Stomach (tissue), 9 donors: ENCODE data around the gene DDX25. TPM values are rescaled to one million over a fixed set of nuclear protein-coding genes. Genes with fewer than 3 reads are reported as not detected.

Source experiments
- DNase-seq, 2 donors: peaks; one replicate each; pipeline versions ENCODE4 v3.0.0 to v3.0.0-alpha.2; 2013 to 2019
- H3K27ac ChIP-seq, 5 donors: fragments of 200-600 bp in 4 of 5; sonication (generic) in 4 of 5; one replicate each; pipeline ENCODE4 v1.5.1; 2013 to 2019; ENCODE audit warnings: mild to moderate bottlenecking in 1 of 5, moderate library complexity in 1 of 5
- H3K27me3 ChIP-seq, 3 donors: fragments of 200-600 bp; sonication (generic); one replicate each; pipeline ENCODE4 v1.5.1; 2017 to 2019; ENCODE audit warnings: mixed run types in 1 of 3
- H3K36me3 ChIP-seq, 4 donors: fragments of 200-600 bp; sonication (generic); 1 replicate in 3 of 4; 2 replicates in 1 of 4; pipeline ENCODE4 v1.5.1; 2016 to 2019
- H3K4me1 ChIP-seq, 4 donors: fragments of 200-600 bp; sonication (generic); one replicate each; pipeline ENCODE4 v1.5.1; 2016 to 2019
- H3K4me3 ChIP-seq, 4 donors: fragments of 200-600 bp; sonication (generic) in 3 of 4; one replicate each; pipeline ENCODE4 v1.5.1; 2016 to 2019; ENCODE audit warnings: mild to moderate bottlenecking in 1 of 4
- H3K9me3 ChIP-seq, 4 donors: fragments of 200-600 bp; sonication (generic); one replicate each; pipeline ENCODE4 v1.5.1; 2016 to 2019
- EP300 ChIP-seq: sonication (generic); formaldehyde crosslinking; IDR thresholded peaks from one replicate; pipeline ENCODE4 v1.6.1; 2017; ENCODE audit warnings: antibody characterized with exemption
- POLR2A ChIP-seq, 4 donors: fragments of 450-650 bp; IDR thresholded peaks; one replicate each; pipeline ENCODE4 v1.6.1; 2016; ENCODE audit warnings: antibody characterized with exemption in 4 of 4, control low read depth in 2 of 4, mild to moderate bottlenecking in 1 of 4, moderate library complexity in 1 of 4
- POLR2AphosphoS5 ChIP-seq, 3 donors: sonication (generic); formaldehyde crosslinking; IDR thresholded peaks; one replicate each; pipeline ENCODE4 v1.6.1; 2016; ENCODE audit warnings: antibody characterized with exemption in 3 of 3
- WGBS, 5 donors: extraction: QIAGEN DNeasy Blood & Tissue Kit in 3 of 5; methylation state at CpG; one replicate each; pipeline versions ENCODE4 v1.1.5 to v1.1.7; 2013 to 2018; 5-methylcytosine and 5-hydroxymethylcytosine counted together
- intact Hi-C: fragments of 100-400 bp; cut with DNase I; formaldehyde crosslinking; loops from one replicate; pipeline ENCODE4 v1.15.1; 2023; ENCODE audit warnings: low total_unique reads
- polyA plus RNA-seq, 3 donors: library from polyadenylated mRNA; stranded (reverse); fragments of 200-250 nt; gene quantifications; one replicate each; pipeline ENCODE4 v1.2.3, GENCODE V29; 2013
- total RNA-seq, 5 donors: library from RNA; depleted of rRNA; stranded (reverse); fragments of >200 nt; gene quantifications; one replicate each; pipeline versions ENCODE4 v1.1.0 to v1.2.3, GENCODE V29; 2014 to 2016
- TF ChIP-seq, protein P1 (sequence below), 7 experiments: fragments of 450-650 bp in 4 of 7; fragments of 200-600 bp in 3 of 7; sonication (generic) in 3 of 7; IDR thresholded peaks; one replicate each; pipeline ENCODE4 v1.5.1; 2016 to 2019; ENCODE audit warnings: antibody characterized with exemption in 7 of 7, control low read depth in 2 of 7, mild to moderate bottlenecking in 1 of 7
- donor health status: healthy with polysubstance abuse.
- donor health status: Bipolar disorder and iron deficiency.
- donor health status: healthy.

DDX25 gene
- total and polyA plus RNA-seq, 8 donors, result under 0.01 to 1.0 (median 0.30) TPM; not detected in 3

DNA sequence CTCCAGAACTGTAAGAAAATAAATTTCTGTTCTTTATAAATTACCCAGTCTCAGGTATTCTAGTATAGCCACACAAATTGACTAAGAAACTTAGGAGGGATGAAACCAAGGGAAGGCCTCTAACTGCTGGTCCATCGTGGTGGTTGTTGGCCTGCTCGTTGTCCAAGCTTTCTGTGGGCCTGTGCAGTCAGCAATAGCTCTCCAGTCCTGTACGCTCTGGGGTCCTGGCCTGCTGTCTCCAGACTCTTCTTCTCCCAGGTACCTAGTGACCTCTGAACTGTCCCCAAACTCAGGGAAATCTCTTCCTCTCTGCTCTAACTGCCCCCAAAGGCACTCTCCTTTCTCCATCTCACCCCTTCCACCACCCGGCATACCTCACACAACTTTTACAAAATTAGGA is 35.8 kb downstream of the DDX25 start:
- Histone ChIP-seq H3K4me1 (peaks cover 0 to 6% (median 3%) of the 10 kb centered on the region in 4 donors), H3K27ac (no peak overlapping the region), H3K36me3 (no peaks in the 10 kb centered on the region), H3K4me3 (no peak overlapping the region), H3K9me3 (no peaks in the 10 kb centered on the region), H3K27me3 (peaks cover 0 to 5% (median 0%) of the 10 kb centered on the region in 3 donors)
- intact Hi-C loops, result loop anchor here (5.0 kb wide), 1 partner anchor 257 kb away; no protein-coding TSS in a partner anchor
- WGBS, 5 donors, result 91 to 100% (median 98%) methylated on average over 4 of the region's 4 CpGs
- DNase-seq, result peak in 1 of 2 donors; percentile 11
- TF ChIP-seq POLR2A (IDR thresholded peaks at IDR 0.05) (no peak), EP300 (no peak), POLR2AphosphoS5 (IDR thresholded peaks at IDR 0.05) (no peak)
- TF ChIP-seq, protein P1, sequence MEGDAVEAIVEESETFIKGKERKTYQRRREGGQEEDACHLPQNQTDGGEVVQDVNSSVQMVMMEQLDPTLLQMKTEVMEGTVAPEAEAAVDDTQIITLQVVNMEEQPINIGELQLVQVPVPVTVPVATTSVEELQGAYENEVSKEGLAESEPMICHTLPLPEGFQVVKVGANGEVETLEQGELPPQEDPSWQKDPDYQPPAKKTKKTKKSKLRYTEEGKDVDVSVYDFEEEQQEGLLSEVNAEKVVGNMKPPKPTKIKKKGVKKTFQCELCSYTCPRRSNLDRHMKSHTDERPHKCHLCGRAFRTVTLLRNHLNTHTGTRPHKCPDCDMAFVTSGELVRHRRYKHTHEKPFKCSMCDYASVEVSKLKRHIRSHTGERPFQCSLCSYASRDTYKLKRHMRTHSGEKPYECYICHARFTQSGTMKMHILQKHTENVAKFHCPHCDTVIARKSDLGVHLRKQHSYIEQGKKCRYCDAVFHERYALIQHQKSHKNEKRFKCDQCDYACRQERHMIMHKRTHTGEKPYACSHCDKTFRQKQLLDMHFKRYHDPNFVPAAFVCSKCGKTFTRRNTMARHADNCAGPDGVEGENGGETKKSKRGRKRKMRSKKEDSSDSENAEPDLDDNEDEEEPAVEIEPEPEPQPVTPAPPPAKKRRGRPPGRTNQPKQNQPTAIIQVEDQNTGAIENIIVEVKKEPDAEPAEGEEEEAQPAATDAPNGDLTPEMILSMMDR (IDR thresholded peaks at IDR 0.05), result no peak

DNA sequence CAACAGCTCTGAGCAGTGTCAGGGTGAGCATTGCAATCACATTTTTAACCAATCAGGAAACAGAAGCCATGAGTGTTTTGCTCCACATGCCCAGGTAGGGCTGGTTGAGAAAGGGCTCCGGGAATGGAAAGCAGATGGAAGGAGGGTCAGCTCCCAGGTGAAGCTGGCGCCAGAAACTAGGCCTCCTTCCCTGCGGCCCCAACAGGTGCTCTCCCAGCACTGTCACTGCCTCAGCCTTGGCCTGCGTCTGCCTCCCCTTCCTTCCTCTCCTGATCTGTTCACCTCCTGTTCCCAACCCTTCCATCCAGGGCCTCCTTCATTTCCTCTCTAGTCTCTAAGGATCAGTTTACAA is 36.9 kb downstream of the DDX25 start:
- Histone ChIP-seq H3K27me3 (peaks cover 0 to 16% (median 0%) of the 10 kb centered on the region in 3 donors), H3K4me1 (peaks cover 0 to 6% (median 3%) of the 10 kb centered on the region in 4 donors), H3K4me3 (no peak overlapping the region), H3K36me3 (no peaks in the 10 kb centered on the region), H3K9me3 (no peaks in the 10 kb centered on the region), H3K27ac (no peak overlapping the region)
- DNase-seq, result peak; percentile 2 to 15
- TF ChIP-seq POLR2A (IDR thresholded peaks at IDR 0.05) (no peak), POLR2AphosphoS5 (IDR thresholded peaks at IDR 0.05) (no peak), EP300 (no peak)
- TF ChIP-seq, protein P1 (IDR thresholded peaks at IDR 0.05), result no peak
- intact Hi-C loops, result loop anchor here (5.0 kb wide), 1 partner anchor 256 kb away; no protein-coding TSS in a partner anchor
- 79 to 90% (median 88%) methylated on average over 4 of the region's 4 CpGs for WGBS, 5 donors

DNA sequence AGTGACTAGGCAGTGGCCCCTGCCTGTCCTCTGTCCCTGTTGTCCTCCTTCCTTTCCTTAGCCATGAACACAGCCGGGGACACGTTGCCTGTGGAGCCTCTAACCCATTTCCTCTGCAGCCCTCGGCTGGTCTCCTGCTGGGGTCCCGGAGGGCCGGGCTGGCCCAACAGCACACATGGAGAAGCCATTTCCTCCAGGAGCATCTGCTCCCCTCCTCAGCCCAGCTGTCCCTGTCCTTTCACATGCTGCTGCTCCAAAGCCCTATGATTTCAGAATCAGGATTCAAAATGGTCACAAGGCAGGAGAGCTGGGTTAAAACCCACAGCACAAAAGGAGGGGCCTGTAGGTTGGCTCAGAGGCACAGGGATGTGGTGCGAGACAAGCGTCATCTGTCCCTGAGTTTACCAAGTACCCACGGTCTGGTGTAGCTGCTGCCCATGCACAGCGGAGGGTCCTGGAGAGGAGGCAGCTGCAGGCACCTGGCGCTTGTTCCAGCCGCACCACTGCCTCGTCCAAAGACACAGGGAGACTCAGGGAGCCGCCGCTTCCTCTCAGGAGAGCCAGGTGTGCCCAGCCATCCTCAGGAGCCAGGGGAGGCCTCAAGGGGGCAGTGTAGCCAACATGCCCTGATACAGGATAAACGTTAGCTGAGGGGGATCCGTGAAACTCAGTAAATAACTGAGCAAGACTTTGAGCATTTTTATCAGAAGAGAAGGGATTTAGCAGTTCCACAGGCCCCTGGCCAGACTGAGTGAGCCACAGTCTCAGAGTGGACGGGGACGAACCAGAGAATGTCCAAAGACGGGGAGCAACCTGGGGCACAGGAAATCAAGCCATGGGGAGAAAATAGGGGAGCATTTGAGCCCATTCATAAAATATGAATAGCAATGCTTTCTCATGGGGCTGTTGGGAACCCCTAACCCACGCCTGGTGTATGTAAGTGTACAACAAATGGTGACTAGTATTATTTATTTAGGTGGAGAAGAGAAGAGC is 37.6 kb downstream of the DDX25 start:
- WGBS, 5 donors, result 31 to 45% (median 34%) methylated on average over 13 to 20 of the region's 20 CpGs
- intact Hi-C loops, result loop anchor here (5.0 kb wide), 1 partner anchor 255 kb away; no protein-coding TSS in a partner anchor
- Histone ChIP-seq H3K4me1 (peaks cover 0 to 6% (median 3%) of the 10 kb centered on the region in 4 donors), H3K9me3 (no peaks in the 10 kb centered on the region), H3K27ac (no peak overlapping the region), H3K4me3 (no peak overlapping the region), H3K27me3 (peaks cover 0 to 17% (median 0%) of the 10 kb centered on the region in 3 donors), H3K36me3 (no peaks in the 10 kb centered on the region)
- TF ChIP-seq EP300, result no peak
- TF ChIP-seq, protein P1 (IDR thresholded peaks at IDR 0.05), result peak in 4 of 7 experiments; percentile 33 to 68 (median 58)
- peak; percentile 70 to 78 for DNase-seq

DNA sequence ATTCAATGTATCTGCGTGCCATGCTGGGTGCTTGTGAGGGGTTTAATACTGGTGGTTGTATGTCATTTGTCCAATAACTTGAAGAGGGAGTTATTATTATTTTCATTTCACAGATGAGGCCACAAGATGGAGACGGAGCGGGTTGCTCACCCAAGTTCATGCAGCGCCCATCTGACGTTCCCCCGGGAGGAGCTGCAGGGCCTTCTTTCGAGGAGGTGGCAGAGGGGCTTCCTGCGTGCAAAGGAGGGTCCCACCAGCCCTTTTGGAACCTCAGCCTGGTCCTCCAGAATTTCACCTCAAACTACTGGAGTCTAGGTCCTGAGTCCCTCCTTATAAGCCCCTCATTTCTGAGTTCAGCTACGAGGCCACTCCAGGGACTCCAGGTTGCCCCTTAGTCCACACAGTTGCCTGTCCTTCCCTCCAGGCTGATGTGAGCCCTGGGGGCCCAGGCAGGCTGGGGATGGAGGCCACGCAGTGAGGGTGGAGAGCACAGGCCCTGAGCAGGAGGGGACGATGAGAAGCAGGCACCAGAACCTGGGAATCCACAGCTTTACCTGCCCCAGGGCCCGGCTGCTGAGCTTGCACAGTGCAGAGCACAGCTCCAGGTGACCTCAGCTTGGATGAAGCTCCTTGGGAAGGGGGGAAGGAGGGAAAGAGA is 38.6 kb downstream of the DDX25 start:
- no peaks in the 10 kb centered on the region for H3K36me3 ChIP-seq

More for the DNA sequence above, 38.6 kb downstream of the DDX25 start:
- no peak for TF ChIP-seq POLR2AphosphoS5 (IDR thresholded peaks at IDR 0.05)
- TF ChIP-seq EP300, result no peak
- TF ChIP-seq POLR2A (IDR thresholded peaks at IDR 0.05), result no peak
- TF ChIP-seq, protein P1 (IDR thresholded peaks at IDR 0.05), result no peak
- no peak overlapping the region for H3K4me3 ChIP-seq
- H3K27ac ChIP-seq, result no peak overlapping the region
- peaks cover 0 to 24% (median 0%) of the 10 kb centered on the region in 3 donors for H3K27me3 ChIP-seq
- H3K4me1 ChIP-seq, result peaks cover 0 to 6% (median 3%) of the 10 kb centered on the region in 4 donors
- H3K9me3 ChIP-seq, result no peaks in the 10 kb centered on the region
- 85 to 90% (median 89%) methylated on average over 12 of the region's 12 CpGs for WGBS, 5 donors
- intact Hi-C loops, result loop anchor here (5.0 kb wide), 1 partner anchor 254 kb away; no protein-coding TSS in a partner anchor
- peak in 1 of 2 donors; percentile 16 for DNase-seq
